ENCODE results near the gene SCP2.

SCP2 gene

DNA sequence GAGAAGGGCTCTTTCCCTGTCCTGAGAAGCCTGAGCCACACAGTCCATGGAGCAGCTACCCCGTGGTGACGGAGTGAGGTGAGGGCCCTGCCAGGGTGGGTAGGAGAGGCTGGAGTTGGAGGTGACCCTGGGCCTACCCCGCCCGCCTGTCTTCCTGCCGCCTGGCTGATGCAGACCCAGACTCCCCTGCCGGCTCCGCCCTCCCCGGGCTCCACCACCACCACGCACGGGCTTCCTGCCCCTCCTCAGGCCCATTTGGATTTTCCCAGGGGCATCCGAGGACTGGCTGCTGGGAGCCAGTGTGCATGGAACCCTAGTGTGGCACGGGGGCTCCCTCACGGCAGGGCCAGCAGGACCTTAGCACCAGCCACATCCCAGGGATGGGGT is 167.4 kb downstream of the SCP2 start:
- Histone ChIP-seq H3K4me3 (ENCODE audit: severe bottlenecking) (no peak overlapping the region), H3K36me3 (ENCODE audit: low read depth) (no peaks in the 10 kb centered on the region), H3K27ac (ENCODE audit: poor library complexity, severe bottlenecking) (no peak overlapping the region), H3K4me1 (ENCODE audit: insufficient read depth, poor library complexity, severe bottlenecking) (no peaks in the 10 kb centered on the region), H3K27me3 (ENCODE audit: insufficient read depth, poor library complexity, severe bottlenecking) (no peaks in the 10 kb centered on the region), H3K9me3 (ENCODE audit: severe bottlenecking) (no peaks in the 10 kb centered on the region)
- DNase-seq (ENCODE audit: low spot score) (no peak), ATAC-seq (ENCODE audit: low read depth) (no peak)
- TF ChIP-seq, protein P1, sequence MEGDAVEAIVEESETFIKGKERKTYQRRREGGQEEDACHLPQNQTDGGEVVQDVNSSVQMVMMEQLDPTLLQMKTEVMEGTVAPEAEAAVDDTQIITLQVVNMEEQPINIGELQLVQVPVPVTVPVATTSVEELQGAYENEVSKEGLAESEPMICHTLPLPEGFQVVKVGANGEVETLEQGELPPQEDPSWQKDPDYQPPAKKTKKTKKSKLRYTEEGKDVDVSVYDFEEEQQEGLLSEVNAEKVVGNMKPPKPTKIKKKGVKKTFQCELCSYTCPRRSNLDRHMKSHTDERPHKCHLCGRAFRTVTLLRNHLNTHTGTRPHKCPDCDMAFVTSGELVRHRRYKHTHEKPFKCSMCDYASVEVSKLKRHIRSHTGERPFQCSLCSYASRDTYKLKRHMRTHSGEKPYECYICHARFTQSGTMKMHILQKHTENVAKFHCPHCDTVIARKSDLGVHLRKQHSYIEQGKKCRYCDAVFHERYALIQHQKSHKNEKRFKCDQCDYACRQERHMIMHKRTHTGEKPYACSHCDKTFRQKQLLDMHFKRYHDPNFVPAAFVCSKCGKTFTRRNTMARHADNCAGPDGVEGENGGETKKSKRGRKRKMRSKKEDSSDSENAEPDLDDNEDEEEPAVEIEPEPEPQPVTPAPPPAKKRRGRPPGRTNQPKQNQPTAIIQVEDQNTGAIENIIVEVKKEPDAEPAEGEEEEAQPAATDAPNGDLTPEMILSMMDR (IDR thresholded peaks at IDR 0.05; ENCODE audit: poor library complexity, severe bottlenecking): no peak

Data from RWPE2 (cell line).